ENCODE measurements around the gene KATNA1. TPM values are rescaled to one million over a fixed set of nuclear protein-coding genes. Genes with fewer than 3 reads are reported as not detected.

KATNA1 gene
- polyA plus RNA-seq, 1 of the 3 experiments (the other 2 are of a cell fraction): 13.2 TPM

GRCh38 chr6:149545258-149545753 is 103.2 kb downstream of the KATNA1 start:
- Histone ChIP-seq H3K4me3 (ENCODE audit: low read depth in 2 of 2, low read length in 1 of 2) (peak overlapping the region; percentile 92 to 100), H3K4me1 (ENCODE audit: control insufficient read depth in 1 of 2, insufficient read depth in 2 of 2, low read depth in 1 of 2, low read length in 1 of 2) (peaks cover 6 to 12% of the 10 kb centered on the region in 2 experiments; a peak in 3 of 4 replicates), H3K27ac (ENCODE audit: low read depth in 2 of 2, low read length in 1 of 2) (peak overlapping the region; percentile 84 to 99), H3K9ac (peak overlapping the region; percentile 100), H2AFZ (ENCODE audit: low read depth) (peak overlapping the region; percentile 80; the same call in 1 of the 2 replicates), H3F3A (replicated peaks; ENCODE audit: insufficient read depth) (peaks cover 17% of the 10 kb centered on the region), H3K79me2 (ENCODE audit: insufficient read depth) (peaks cover 54% of the 10 kb centered on the region), H3K9me3 (no peaks in the 10 kb centered on the region), H3K4me2 (peak overlapping the region; percentile 78), H3K36me3 (replicated peaks in 1 of 2; ENCODE audit: control insufficient read depth in 1 of 2, insufficient read depth in 2 of 2, low read length in 1 of 2) (peaks cover 5 to 13% of the 10 kb centered on the region in 2 experiments), H3K9me2 (no peaks in the 10 kb centered on the region), H4K20me1 (ENCODE audit: insufficient read depth) (peaks cover 29% of the 10 kb centered on the region), H3K27me3 (ENCODE audit: insufficient read depth) (no peaks in the 10 kb centered on the region)
- TF ChIP-seq YY1 (IDR thresholded peaks at IDR 0.05; ENCODE audit: low read depth) (no peak), FOSL2 (IDR thresholded peaks at IDR 0.05; ENCODE audit: borderline replicate concordance, low read depth) (no peak), TCF12 (IDR thresholded peaks at IDR 0.05) (no peak), SMC3 (IDR thresholded peaks at IDR 0.05; ENCODE audit: low read depth, low read length) (no peak), CHD2 (IDR thresholded peaks at IDR 0.05; ENCODE audit: low read length, partially characterized antibody) (no peak), PBX3 (IDR thresholded peaks at IDR 0.05) (no peak), TAF1 (IDR thresholded peaks at IDR 0.05; ENCODE audit: borderline replicate concordance, low read depth, low read length) (no peak), CTCF (IDR thresholded peaks at IDR 0.05) (no peak; the same call in 1 of the 2 replicates), USF1 (IDR thresholded peaks at IDR 0.05; ENCODE audit: borderline replicate concordance, low read depth) (no peak), ZBTB33 (IDR thresholded peaks at IDR 0.05; ENCODE audit: borderline replicate concordance, low read depth) (no peak)
- peak; percentile 43 for DNase-seq
- ChIA-PET POLR2A (interaction anchor here (0.6 to 1.4 kb wide), 2 partner anchors 20 to 42 kb away, joined by 3 read pairs; partner anchors contain the start of gene GINM1), CTCF (interaction anchor here (0.5 to 3.5 kb wide), 24 partner anchors 9 to 517 kb away, joined by 3 to 17 read pairs (median 3); no protein-coding TSS in a partner anchor)
- WGBS (ENCODE audit: low lambda C conversion rate): 0% methylated on average over 16 of the region's 16 CpGs

Small RNA genes lying within 50 kb of the gene (small RNA-seq; reads per million reads assigned to genes)
- gene RF00019: 0 reads per million in 7 experiments
- 0 to 0.52 (median 0) reads per million in 7 experiments for gene RF00410

Other genes with a start within 250 kb of the KATNA1 start
- gene SUMO4, start 248.5 kb downstream of the KATNA1 start, polyA plus RNA-seq (2012; rRNA removed): not detected in 2 replicates
- gene ZC3H12D, start 163.7 kb downstream of the KATNA1 start, polyA plus RNA-seq (2012; rRNA removed): 0.03 and 0.05 TPM in 2 replicates
- 3.3 and 3.9 TPM in 2 replicates for gene PPIL4, start 102.7 kb downstream of the KATNA1 start, polyA plus RNA-seq (2012; rRNA removed)
- gene GINM1, start 82.3 kb downstream of the KATNA1 start, polyA plus RNA-seq (2012; rRNA removed): 24.4 and 27.8 TPM in 2 replicates
- 6.9 and 9.3 TPM in 2 replicates for gene LATS1, start 69.4 kb upstream of the KATNA1 start, polyA plus RNA-seq (2012; rRNA removed)
- 10.1 and 16.4 TPM in 2 replicates for gene NUP43, start 97.8 kb upstream of the KATNA1 start, polyA plus RNA-seq (2012; rRNA removed)
- 158 and 190 TPM in 2 replicates for gene PCMT1, start 101.0 kb upstream of the KATNA1 start, polyA plus RNA-seq (2012; rRNA removed)
- gene LRP11, start 215.6 kb upstream of the KATNA1 start, polyA plus RNA-seq (2012; rRNA removed): 25.0 and 29.5 TPM in 2 replicates
- 0.15 and 0.26 TPM in 2 replicates for gene RAET1E, start 249.4 kb upstream of the KATNA1 start, polyA plus RNA-seq (2012; rRNA removed)